ENCODE measurements around the gene CARD16. TPM values are rescaled to one million over a fixed set of nuclear protein-coding genes. Genes with fewer than 3 reads are reported as not detected.
"Not testable (repeated sequence)": the region's sequence is repeated elsewhere in the genome, so short reads cannot be mapped to it uniquely, and the experiment has no call there.

CARD16 gene
- total RNA-seq: 31.5 and 33.1 TPM in 2 replicates

DNA sequence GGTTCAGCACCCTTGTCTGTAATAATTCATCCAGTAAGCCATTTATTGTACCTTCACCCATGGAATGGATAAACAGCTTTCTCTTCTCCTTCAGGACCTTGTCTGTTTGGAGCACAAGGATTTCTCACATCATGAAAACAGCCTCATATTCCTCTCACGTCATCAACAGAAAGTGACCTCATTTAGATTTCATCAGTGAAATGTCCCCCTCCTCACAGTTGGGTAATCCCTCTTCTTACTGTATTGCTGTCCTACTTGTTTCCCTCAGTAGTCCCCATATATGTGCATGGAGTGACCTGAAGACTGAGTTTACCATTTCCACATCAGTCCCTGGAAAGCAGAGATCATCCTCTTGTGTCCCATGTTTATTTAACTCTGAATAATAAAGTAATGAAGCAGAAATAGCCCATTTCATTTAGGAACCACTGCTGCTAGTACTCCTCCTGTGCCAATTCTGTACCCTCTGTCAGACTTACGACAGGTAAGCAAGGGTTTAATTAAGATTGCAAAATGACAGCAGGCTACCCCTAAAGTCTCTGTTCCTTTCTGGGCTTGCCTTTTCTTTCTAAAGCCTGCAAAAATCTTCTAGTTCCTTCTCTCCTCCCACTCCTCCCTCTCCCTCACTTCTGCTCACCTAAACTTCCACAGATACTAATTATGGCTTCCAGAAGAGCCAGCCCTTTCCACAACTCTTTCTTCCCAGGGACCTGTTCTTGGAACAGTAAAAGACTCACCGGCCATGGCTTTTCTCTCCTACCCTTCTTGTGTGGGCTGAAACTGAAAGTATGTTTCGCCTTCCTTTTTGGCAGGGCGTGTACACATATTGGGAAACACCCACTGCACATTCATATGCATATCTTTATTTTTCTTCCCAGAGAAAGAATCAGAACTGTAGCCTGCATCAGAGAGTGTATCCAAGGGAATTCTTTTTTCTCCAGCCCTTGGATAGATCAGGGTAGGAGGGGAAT, at the start of gene CARD16:
CARD16 (minus strand) TSS at position 779 of the 968 bp plus-strand sequence; CDS start at position 741, 38 bp downstream.
- H3K4me1 Mint-ChIP-seq: peaks cover 49% of the 10 kb centered on the region
- POLR2A ChIA-PET, H3K27me3 Mint-ChIP-seq, DNase-seq, CTCF ChIA-PET, H3K9me3 Mint-ChIP-seq: not testable (repeated sequence)
- peak within 1 kb of the TSS; percentile 94 for H3K4me3 Mint-ChIP-seq
- ATAC-seq (ENCODE audit: low read depth): peak; percentile 94
- H3K36me3 Mint-ChIP-seq (ENCODE audit: low read depth): peaks cover 31% of the 10 kb centered on the region
- intact Hi-C loops (cut with micrococcal nuclease): loop anchor here (1.0 to 5.0 kb wide), 2 partner anchors 10 to 1032 kb away; partner anchors contain the start of genes AASDHPPT, CASP1 and KBTBD3
- peak within 1 kb of the TSS; percentile 95 for H3K27ac Mint-ChIP-seq

DNA sequence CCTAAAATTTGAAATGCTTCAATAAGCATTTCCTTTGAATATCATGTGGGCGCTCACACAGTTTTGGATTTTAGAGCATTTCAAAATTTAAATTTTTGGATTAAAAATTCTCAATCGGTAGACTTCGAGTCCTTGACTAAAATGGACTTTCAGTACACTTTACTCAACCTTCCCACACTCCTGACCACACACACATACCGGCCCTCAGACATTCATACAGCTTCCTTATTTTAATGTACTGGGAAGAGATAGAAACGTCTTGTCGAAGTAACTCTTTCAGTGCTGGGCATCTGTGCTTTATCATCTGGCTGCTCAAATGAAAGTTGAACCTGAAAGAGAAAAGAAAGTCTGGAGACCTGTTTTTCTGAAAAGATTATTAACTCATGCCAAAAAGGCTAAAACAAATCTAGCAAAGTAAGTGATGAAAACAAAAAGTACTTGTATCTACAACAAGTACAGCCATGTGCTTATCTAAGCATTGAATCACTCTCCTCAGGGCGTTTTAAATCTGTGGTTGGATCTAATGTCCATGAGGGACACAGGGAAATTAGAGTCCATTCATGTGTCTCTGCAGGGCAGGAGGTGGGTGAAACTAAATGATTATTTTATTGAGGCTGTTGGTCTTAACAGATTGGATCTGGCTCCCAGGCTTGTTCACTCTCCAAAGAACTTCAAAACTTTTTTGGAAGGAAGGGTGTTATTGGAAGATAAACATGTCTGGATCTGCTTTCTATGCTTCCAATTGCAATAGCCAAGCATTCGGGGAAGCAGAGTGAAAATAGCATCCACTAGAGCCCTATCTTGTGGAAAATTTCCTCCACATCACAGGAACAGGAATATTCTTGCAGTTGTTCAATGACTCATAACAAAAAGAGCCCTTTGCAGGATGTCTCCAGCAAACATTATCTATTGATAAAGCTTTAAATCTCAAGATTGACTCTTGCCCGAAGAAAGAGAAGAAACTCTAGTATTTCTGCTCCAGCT, 47.4 kb upstream of the CARD16 start:
- H3K27me3 Mint-ChIP-seq: no peaks in the 10 kb centered on the region
- no peak overlapping the region for H3K27ac Mint-ChIP-seq

GRCh38 chr11:105081412-105082150, 36.4 kb upstream of the CARD16 start:
- Mint-ChIP-seq H3K4me3 (no peak overlapping the region), H3K27ac (no peak overlapping the region), H3K9me3 (no peaks in the 10 kb centered on the region), H3K27me3 (peaks cover 30% of the 10 kb centered on the region), H3K36me3 (ENCODE audit: low read depth) (no peaks in the 10 kb centered on the region), H3K4me1 (peaks cover 9% of the 10 kb centered on the region)
- DNase-seq: no peak
- POLR2A ChIA-PET: no interaction called here
- CTCF ChIA-PET: no interaction called here
- intact Hi-C loops (cut with micrococcal nuclease): no loop called here
- no peak for ATAC-seq (ENCODE audit: low read depth)
- no peak for TF ChIP-seq CTCF (IDR thresholded peaks at IDR 0.05)

More for the DNA sequence above, 47.4 kb upstream of the CARD16 start:
- Mint-ChIP-seq H3K4me1 (no peaks in the 10 kb centered on the region), H3K9me3 (no peaks in the 10 kb centered on the region), H3K36me3 (ENCODE audit: low read depth) (no peaks in the 10 kb centered on the region), H3K4me3 (no peak overlapping the region)
- TF ChIP-seq CTCF (IDR thresholded peaks at IDR 0.05): no peak
- ChIA-PET CTCF (no interaction called here), POLR2A (no interaction called here)
- DNase-seq: no peak
- no peak for ATAC-seq (ENCODE audit: low read depth)
- intact Hi-C loops (cut with micrococcal nuclease): no loop called here

- CTCF ChIA-PET; H3K4me3 Mint-ChIP-seq; ATAC-seq (ENCODE audit: low read depth); H3K9me3 Mint-ChIP-seq; H3K27ac Mint-ChIP-seq; DNase-seq; H3K36me3 Mint-ChIP-seq (ENCODE audit: low read depth); POLR2A ChIA-PET; intact Hi-C loops (cut with micrococcal nuclease); H3K4me1 Mint-ChIP-seq: not testable (repeated sequence)
- peaks cover 26% of the 10 kb centered on the region for H3K27me3 Mint-ChIP-seq
Measured at GRCh38 chr11:105080171-105080906, 35.2 kb upstream of the CARD16 start.

- CTCF ChIA-PET: no interaction called here
- intact Hi-C loops (cut with micrococcal nuclease): no loop called here
- ATAC-seq (ENCODE audit: low read depth): no peak
- Mint-ChIP-seq H3K4me3 (no peak overlapping the region), H3K9me3 (no peaks in the 10 kb centered on the region), H3K27ac (no peak overlapping the region), H3K36me3 (ENCODE audit: low read depth) (no peaks in the 10 kb centered on the region), H3K4me1 (peaks cover 9% of the 10 kb centered on the region), H3K27me3 (peaks cover 26% of the 10 kb centered on the region)
- POLR2A ChIA-PET: no interaction called here
- TF ChIP-seq CTCF (IDR thresholded peaks at IDR 0.05): no peak
- no peak for DNase-seq
Measured at GRCh38 chr11:105078283-105078682, 33.1 kb upstream of the CARD16 start.

DNA sequence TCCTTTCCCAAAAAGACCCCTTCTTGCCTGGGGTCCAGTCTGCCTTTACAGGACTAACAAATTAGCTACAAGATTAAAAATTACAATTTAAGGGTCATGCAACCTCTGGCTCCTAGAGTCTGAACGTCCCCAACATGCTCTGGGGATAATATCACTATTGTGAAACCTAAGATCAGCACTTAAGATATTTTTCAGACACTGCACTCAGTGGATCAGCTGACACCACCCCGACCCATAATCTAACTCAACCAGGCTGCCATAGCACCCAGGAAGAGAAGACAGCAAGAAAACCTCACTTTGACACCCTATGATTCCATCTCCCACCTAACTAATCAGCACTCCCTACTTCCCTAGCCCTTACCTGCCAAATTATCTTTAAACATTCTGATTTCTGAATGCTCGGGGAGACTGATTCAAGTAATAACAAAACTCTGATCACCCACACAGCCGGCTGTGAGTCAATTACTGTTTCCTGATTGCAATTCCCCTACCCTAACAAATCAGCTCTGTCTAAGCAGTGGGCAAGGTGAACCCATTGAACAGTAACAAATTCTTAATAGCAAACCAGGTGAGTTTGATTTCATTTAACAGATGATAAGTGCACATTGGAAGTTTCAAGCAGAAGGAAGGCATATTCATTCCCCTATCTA, 32.1 kb upstream of the CARD16 start:
- H3K4me1 Mint-ChIP-seq; H3K36me3 Mint-ChIP-seq (ENCODE audit: low read depth); CTCF ChIA-PET; H3K4me3 Mint-ChIP-seq; ATAC-seq (ENCODE audit: low read depth); POLR2A ChIA-PET; H3K27ac Mint-ChIP-seq; H3K9me3 Mint-ChIP-seq; DNase-seq: not testable (repeated sequence)
- peaks cover 21% of the 10 kb centered on the region for H3K27me3 Mint-ChIP-seq
- intact Hi-C loops (cut with micrococcal nuclease): loop anchor here (1.0 kb wide), 1 partner anchor 29 kb away; no protein-coding TSS in a partner anchor

All from activated B cell treated with CpG ODN at 0.5 μM for 24 hours (primary cell).